GM23338 (cell line): ENCODE data around the gene UHMK1.

Experiments
- CTCF ChIP-seq, 2 experiments: fragments of 200-600 bp in 1 of 2; sonication (generic) in 1 of 2; conservative IDR thresholded peaks; 2 replicates each; pipeline versions ENCODE4 v1.5.1 to v1.6.1; 2016 to 2017; ENCODE audit warnings: antibody characterized with exemption in 2 of 2, low read depth in 2 of 2, mild to moderate bottlenecking in 2 of 2, moderate library complexity in 1 of 2
- ETS1 ChIP-seq: IDR thresholded peaks from 2 replicates; pipeline ENCODE4 v1.6.1; 2016; ENCODE audit warnings: antibody characterized with exemption
- EZH2 ChIP-seq: fragments of 200-600 bp; sonication (generic); IDR thresholded peaks from one replicate; pipeline ENCODE4 v1.8.0; 2017; ENCODE audit warnings: antibody characterized with exemption, mild to moderate bottlenecking, low read depth; ENCODE audit not compliant: unreplicated experiment
- EZH2phosphoT487 ChIP-seq: fragments of 200-600 bp; sonication (generic); IDR thresholded peaks from one replicate; pipeline ENCODE4 v1.8.1; 2018; ENCODE audit warnings: antibody characterized with exemption; ENCODE audit not compliant: unreplicated experiment
- JUNB ChIP-seq: IDR thresholded peaks from one replicate; pipeline ENCODE4 v1.6.1; 2016; ENCODE audit warnings: antibody characterized with exemption; ENCODE audit not compliant: unreplicated experiment
- NANOG ChIP-seq: IDR thresholded peaks from 2 replicates; pipeline ENCODE4 v1.6.1; 2016; ENCODE audit warnings: antibody characterized with exemption, borderline replicate concordance
- POLR2AphosphoS5 ChIP-seq: IDR thresholded peaks from 2 replicates; pipeline ENCODE4 v1.6.1; 2016; ENCODE audit warnings: antibody characterized with exemption, low read depth
- REST ChIP-seq: IDR thresholded peaks from one replicate; pipeline ENCODE4 v1.6.1; 2018; ENCODE audit warnings: antibody characterized with exemption; ENCODE audit not compliant: unreplicated experiment
- STAT1 ChIP-seq: IDR thresholded peaks from one replicate; pipeline ENCODE4 v1.6.1; 2016; ENCODE audit warnings: antibody characterized with exemption; ENCODE audit not compliant: unreplicated experiment
- ZNF114 ChIP-seq: fragments of 250-450 bp; sonication (Bioruptor Pico); IDR thresholded peaks from 2 replicates; pipeline ENCODE4 v1.5.0; 2020; ENCODE audit warnings: mild to moderate bottlenecking, moderate library complexity

GRCh38 chr1:162557536-162557935 is 59.9 kb downstream of the UHMK1 start:
- TF ChIP-seq CTCF (conservative IDR thresholded peaks at IDR 0.05; ENCODE audit: low read depth in 2 of 2) (no peak), EZH2phosphoT487 (no peak), POLR2AphosphoS5 (no peak), EZH2 (no peak), JUNB (no peak), ZNF114 (CRISPR knock-in tag) (no peak), REST (no peak), ETS1 (no peak), NANOG (no peak), STAT1 (no peak)
